Fibroblast of the aortic adventitia (primary cell): ENCODE data around the gene AGAP5. TPM values are rescaled to one million over a fixed set of nuclear protein-coding genes. Genes with fewer than 3 reads are reported as not detected.
"Not testable (repeated sequence)": the region's sequence is repeated elsewhere in the genome, so short reads cannot be mapped to it uniquely, and the experiment has no call there.

Experiments used
- DNase-seq: peaks from one replicate; pipeline ENCODE4 v3.0.0-alpha.2; 2010; ENCODE audit warnings: low read depth
- H3K4me3 ChIP-seq: 2 replicates; pipeline ENCODE4 v1.5.1; 2011; ENCODE audit warnings: low read depth, mild to moderate bottlenecking, control low read depth, low read length, moderate library complexity
- total RNA-seq: library from RNA; depleted of rRNA; stranded (reverse); fragments of >200 nt; gene quantifications from 2 replicates; pipeline ENCODE4 v1.2.3, GENCODE V29; 2012; ENCODE audit warnings: low replicate concordance
- TF ChIP-seq, protein P1 (sequence below): IDR thresholded peaks from 2 replicates; pipeline ENCODE4 v1.5.1; 2011; ENCODE audit warnings: mild to moderate bottlenecking, low read length, control low read depth, inconsistent platforms; ENCODE audit not compliant: insufficient read depth

The AGAP5 gene
- total RNA-seq, 1 donor: 2.9 TPM

DNA sequence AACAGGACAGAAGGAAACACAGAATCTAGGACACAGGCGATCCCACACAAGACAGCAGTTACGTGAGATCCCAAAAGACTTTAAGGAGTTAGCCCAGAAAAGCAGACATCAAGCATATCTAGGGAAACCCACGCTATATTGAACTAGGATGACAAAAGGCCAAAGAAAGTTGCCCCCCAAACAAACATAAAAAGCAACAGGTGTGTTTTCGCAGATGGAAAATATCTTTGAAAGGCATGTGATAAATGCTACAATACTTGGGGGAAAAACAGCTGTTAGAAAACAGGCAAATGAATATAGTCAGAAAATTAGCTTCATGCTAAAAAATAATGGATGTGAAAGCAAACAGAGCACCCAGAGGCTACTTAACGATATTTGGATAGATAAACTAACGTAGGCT, 7.2 kb downstream of the AGAP5 start:
- not testable (repeated sequence) for H3K4me3 ChIP-seq, DNase-seq

DNA sequence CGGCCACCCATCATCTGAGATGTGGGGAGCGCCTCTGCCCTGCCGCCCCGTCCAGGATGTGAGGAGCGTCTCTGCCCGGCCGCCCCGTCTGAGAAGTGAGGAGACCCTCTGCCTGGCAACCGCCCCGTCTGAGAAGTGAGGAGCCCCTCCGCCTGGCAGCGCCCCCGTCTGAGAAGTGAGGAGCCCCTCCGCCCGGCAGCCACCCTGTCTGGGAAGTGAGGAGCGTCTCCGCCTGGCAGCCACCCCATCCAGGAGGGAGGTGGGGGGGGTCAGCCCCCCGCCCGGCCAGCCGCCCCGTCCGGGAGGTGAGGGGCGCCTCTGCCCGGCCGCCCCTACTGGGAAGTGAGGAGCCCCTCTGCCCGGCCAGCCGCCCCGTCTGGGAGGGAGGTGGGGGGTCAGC, 8.3 kb downstream of the AGAP5 start:
- DNase-seq, H3K4me3 ChIP-seq: not testable (repeated sequence)

DNA sequence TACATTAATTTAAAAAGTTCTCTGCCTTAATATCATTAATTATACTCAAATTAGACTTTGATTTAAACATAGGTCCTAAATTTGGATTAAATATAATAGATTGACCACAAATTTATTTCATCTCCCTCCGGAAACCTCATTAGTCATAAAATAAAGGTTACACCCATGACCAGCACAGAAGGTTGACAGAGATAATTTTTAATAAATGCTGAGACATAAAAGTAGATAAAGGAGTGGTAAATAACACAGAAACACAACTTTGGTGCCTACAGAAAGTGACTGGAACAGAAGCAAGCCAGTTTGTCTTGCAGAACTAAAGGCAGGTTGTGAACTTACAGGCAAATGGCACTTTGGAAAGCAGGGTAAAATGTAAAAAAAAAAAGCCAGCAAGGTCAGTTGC, 10.3 kb downstream of the AGAP5 start:
- not testable (repeated sequence) for DNase-seq, H3K4me3 ChIP-seq

- H3K4me3 ChIP-seq, DNase-seq: not testable (repeated sequence)
Measured at GRCh38 chr10:73674546-73674945, 23.4 kb downstream of the AGAP5 start.

- not testable (repeated sequence) for H3K4me3 ChIP-seq, DNase-seq
Measured at GRCh38 chr10:73668378-73668777, 29.5 kb downstream of the AGAP5 start.

GRCh38 chr10:73666153-73666809, 31.6 kb downstream of the AGAP5 start:
- peak; percentile 49 for DNase-seq
- H3K4me3 ChIP-seq: not testable (repeated sequence)

DNA sequence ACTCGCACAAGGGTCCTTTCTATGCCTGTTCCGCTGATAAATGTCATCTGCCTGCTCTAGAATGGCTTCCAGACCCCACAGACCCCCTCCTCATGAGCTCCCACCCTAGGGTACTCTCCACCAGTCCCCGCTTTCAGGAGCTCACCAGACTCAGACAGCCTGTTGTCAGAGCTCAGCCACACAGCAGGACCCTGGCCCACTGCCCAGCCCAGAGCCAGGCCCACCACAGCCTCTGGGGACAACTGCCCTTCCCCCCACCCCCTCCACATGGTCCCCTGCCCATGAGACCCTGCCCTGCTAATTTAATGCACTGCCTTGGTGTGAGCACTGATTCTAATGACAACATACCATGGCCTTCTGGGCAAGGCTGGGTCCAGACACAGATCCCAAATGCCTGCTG, 32.3 kb downstream of the AGAP5 start:
- not testable (repeated sequence) for DNase-seq, H3K4me3 ChIP-seq

GRCh38 chr10:73664156-73665040, 33.5 kb downstream of the AGAP5 start:
- not testable (repeated sequence) for DNase-seq, H3K4me3 ChIP-seq

DNA sequence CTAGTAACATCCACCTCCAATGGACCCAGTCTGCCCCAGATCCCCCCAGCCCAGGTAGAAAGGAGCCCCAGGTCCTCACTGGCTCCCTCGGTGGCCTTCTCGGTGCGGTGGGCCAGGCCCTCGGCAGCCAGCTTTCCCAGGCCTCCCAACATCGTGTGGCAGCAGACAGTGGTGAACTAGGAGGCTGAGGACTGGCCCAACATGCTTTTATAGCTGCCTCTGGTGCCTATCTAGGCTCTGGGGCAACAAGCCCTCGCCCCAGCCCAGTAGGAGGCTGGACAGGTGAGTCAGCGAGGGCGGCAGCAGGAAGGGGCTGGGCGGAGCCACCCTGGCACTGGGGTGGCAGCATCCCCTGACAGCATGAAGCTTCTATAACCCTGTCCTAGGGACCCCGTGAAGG, 34.3 kb downstream of the AGAP5 start:
- H3K4me3 ChIP-seq, DNase-seq: not testable (repeated sequence)

DNA sequence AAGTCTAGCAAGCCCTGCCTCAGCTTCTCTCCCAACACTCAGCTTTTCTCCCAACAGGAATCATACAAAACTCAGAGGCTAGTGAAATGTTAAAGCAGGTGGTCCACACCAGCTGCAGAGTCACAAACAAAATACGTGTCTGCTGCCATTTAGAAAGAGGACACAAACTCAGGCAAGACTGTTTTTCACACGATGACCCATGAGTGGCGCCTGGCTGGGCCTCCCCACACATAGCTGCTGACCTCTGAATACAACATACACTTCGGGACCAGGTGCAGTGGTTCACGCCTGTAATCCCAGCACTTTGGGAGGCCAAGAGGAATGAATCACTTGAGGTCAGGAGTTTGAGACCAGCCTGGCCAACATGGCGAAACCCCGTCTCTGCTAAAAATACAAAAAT, 35.2 kb downstream of the AGAP5 start:
- DNase-seq, H3K4me3 ChIP-seq: not testable (repeated sequence)

GRCh38 chr10:73655990-73656298, 42.0 kb downstream of the AGAP5 start, which contains the start of gene SYNPO2L:
Gene SYNPO2L, minus strand, starts transcription at chr10:73656029. Its CDS starts 107 bp downstream, at chr10:73655922.
- no peak within 1 kb of the TSS for H3K4me3 ChIP-seq
- DNase-seq: no peak

DNA sequence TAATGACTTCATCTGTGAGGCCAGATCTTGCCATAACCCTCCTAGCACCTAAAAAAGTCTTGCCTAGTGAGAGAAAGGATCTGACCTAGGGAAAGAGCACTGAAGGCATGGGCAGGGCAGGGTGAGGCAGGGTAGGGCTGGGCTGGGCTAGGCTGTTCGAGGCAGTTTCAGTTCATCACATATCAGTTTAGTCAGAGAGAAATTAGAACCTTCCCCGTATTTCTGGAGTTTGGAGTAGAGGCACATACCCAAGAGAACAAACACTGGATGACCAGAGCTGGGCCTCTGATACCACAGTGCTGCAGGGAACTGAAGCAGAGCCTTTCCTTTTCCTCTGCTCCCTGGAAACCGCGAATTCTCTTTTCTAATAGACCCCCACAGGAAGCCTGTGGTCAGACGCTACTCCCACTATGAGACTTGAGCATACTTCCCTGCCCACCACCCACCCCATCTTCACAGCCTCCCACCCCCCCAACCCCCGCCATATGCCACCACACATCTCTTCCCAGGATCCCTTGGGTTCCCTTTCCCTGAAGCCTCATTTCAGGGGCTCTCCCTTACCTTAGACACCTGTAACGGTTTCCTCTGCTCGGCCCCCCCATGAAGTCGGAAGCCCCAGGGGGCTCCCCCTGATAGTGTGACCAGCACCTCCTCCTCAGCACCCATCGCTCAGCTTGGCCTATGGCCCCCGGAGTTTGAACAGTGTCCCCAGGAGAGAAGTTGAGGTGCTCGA, 42.5 kb downstream of the AGAP5 start:
- DNase-seq: no peak
- H3K4me3 ChIP-seq: no peak overlapping the region
- TF ChIP-seq, protein P1, sequence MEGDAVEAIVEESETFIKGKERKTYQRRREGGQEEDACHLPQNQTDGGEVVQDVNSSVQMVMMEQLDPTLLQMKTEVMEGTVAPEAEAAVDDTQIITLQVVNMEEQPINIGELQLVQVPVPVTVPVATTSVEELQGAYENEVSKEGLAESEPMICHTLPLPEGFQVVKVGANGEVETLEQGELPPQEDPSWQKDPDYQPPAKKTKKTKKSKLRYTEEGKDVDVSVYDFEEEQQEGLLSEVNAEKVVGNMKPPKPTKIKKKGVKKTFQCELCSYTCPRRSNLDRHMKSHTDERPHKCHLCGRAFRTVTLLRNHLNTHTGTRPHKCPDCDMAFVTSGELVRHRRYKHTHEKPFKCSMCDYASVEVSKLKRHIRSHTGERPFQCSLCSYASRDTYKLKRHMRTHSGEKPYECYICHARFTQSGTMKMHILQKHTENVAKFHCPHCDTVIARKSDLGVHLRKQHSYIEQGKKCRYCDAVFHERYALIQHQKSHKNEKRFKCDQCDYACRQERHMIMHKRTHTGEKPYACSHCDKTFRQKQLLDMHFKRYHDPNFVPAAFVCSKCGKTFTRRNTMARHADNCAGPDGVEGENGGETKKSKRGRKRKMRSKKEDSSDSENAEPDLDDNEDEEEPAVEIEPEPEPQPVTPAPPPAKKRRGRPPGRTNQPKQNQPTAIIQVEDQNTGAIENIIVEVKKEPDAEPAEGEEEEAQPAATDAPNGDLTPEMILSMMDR: no peak

More at GRCh38 chr10:73655990-73656298, 42.0 kb downstream of the AGAP5 start, which contains the start of gene SYNPO2L:
- TF ChIP-seq, protein P1: no peak
